ENCODE measurements around the gene NAV2.

The NAV2 gene

GRCh38 chr11:19704213-19704612 is 8.4 kb upstream of the NAV2 start:
- in situ Hi-C loops (cut with HindIII; ENCODE audit: low sequenced_read_pairs) = no loop called here
- DNase-seq (ENCODE audit: low read depth) = no peak
- no peak for TF ChIP-seq CTCF (IDR thresholded peaks at IDR 0.05; ENCODE audit: low read depth, low read length, missing control alignments)
- H3K4me3 ChIP-seq (ENCODE audit: low read depth, low read length) = no peak overlapping the region

GRCh38 chr11:19705936-19706335 is 6.7 kb upstream of the NAV2 start:
- no peak for DNase-seq (ENCODE audit: low read depth)
- no peak overlapping the region for H3K4me3 ChIP-seq (ENCODE audit: low read depth, low read length)
- in situ Hi-C loops (cut with HindIII; ENCODE audit: low sequenced_read_pairs) = no loop called here
- no peak for TF ChIP-seq CTCF (IDR thresholded peaks at IDR 0.05; ENCODE audit: low read depth, low read length, missing control alignments)

GRCh38 chr11:19711911-19712280 is 741 bp upstream of the NAV2 start:
- no peak for TF ChIP-seq CTCF (IDR thresholded peaks at IDR 0.05; ENCODE audit: low read depth, low read length, missing control alignments)
- in situ Hi-C loops (cut with HindIII; ENCODE audit: low sequenced_read_pairs) = no loop called here
- no peak for DNase-seq (ENCODE audit: low read depth)
- peak overlapping the region; percentile 68 for H3K4me3 ChIP-seq (ENCODE audit: low read depth, low read length)

GRCh38 chr11:19713196-19714021 is 772 bp downstream of the NAV2 start:
- peak overlapping the region; percentile 68 for H3K4me3 ChIP-seq (ENCODE audit: low read depth, low read length)
- TF ChIP-seq CTCF (IDR thresholded peaks at IDR 0.05; ENCODE audit: low read depth, low read length, missing control alignments) = no peak
- no peak for DNase-seq (ENCODE audit: low read depth)
- in situ Hi-C loops (cut with HindIII; ENCODE audit: low sequenced_read_pairs) = no loop called here

- DNase-seq (ENCODE audit: low read depth) = no peak
- no peak for TF ChIP-seq CTCF (IDR thresholded peaks at IDR 0.05; ENCODE audit: low read depth, low read length, missing control alignments)
- H3K4me3 ChIP-seq (ENCODE audit: low read depth, low read length) = peak overlapping the region; percentile 68
- in situ Hi-C loops (cut with HindIII; ENCODE audit: low sequenced_read_pairs) = no loop called here
Observed at GRCh38 chr11:19714022-19714386, 1.4 kb downstream of the NAV2 start.

- in situ Hi-C loops (cut with HindIII; ENCODE audit: low sequenced_read_pairs) = no loop called here
- TF ChIP-seq CTCF (IDR thresholded peaks at IDR 0.05; ENCODE audit: low read depth, low read length, missing control alignments) = no peak
- H3K4me3 ChIP-seq (ENCODE audit: low read depth, low read length) = peak overlapping the region; percentile 68
- DNase-seq (ENCODE audit: low read depth) = no peak
Observed at GRCh38 chr11:19714387-19715363, 2.0 kb downstream of the NAV2 start.

All from astrocyte of the cerebellum (primary cell).